GM18858 (cell line): ENCODE data around the gene STAT3.
A peak's percentile ranks its signal among the peaks of the same experiment; 100 is the strongest.

Experiments used
- ATAC-seq: cut with Tn5 transposase; IDR thresholded peaks from one replicate; pipeline ENCODE4 v1.9.1; 2021; ENCODE audit not compliant: unreplicated experiment

Gene STAT3

DNA sequence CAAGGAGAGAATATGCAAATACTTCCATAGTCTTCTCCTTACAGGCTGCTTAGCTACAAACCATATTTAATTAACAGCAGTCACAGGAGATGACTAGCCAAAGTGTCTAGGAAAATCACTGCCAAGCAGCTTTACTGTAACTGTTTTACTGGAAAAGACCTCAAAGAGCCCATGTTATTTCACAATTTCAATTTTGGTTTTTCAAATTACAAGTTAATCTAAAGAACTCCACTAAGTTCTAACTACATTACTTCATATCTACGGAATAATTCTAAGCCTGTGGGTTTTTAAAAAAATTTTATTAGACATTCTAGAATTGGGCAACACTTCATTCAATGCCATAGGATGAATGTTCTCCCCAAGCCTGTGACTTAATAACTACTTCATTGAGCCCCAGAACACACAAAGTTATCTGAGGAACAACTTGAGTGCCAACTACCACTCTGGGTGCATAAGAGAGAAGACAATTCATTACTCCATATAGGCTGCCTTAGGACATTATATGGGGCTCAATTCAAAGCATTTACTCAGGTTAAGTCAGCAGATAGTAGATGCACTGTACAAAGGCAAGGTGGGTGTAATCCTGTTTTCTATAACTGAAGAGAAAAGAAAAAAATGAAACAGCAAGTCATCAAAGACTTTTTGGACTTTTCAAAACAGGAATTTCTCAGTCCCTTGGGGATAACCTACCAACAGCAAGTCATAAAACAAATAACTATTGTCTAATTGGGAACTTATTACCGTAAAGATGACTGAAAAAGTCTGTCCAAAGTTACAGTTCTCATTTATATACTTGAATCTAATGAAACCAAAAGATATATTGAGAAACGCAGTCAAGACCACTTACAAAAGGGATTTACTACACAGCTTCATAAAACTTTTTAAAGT lies 33.0 kb downstream of the STAT3 start:
- ATAC-seq: no peak

- no peak for ATAC-seq
Measured at GRCh38 chr17:42348104-42348503, 40.1 kb downstream of the STAT3 start.

- no peak for ATAC-seq
Measured at GRCh38 chr17:42347606-42348005, 40.6 kb downstream of the STAT3 start.

DNA sequence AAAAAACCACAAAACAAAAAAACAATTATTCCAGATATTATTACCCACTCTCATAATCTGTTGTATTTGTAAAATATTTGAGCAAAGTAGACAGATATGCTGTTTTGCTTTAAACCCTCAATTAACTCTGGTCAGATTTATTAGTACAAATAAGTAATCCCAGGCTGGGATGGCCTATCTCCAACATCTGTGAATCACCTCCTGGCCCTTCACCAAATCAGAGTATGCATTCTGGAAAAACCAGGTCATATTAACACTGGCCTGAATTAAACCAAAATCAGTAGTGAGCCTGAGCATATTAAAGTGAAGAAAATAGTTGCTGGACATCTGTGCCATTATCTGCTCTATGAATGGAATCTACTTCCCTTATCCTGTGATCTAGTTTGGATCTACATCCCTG lies 41.0 kb downstream of the STAT3 start:
- no peak for ATAC-seq

DNA sequence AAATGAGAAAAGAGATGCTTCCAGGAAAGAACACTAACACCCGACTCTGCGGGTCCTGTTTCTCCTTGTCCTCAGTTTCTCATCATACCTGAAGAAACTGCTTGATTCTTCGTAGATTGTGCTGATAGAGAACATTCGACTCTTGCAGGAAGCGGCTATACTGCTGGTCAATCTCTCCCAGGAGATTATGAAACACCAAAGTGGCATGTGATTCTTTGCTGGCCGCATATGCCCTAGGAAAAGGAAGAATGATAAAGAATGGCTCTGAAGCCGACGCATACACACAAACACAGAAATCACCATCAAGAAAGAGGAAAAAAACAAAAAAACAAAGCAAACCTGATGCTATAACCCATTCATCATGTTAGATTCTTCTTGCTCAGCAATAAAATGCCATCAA lies 41.8 kb downstream of the STAT3 start:
- no peak for ATAC-seq

- no peak for ATAC-seq
Measured at GRCh38 chr17:42345396-42346073, 42.7 kb downstream of the STAT3 start.

- no peak for ATAC-seq
Measured at GRCh38 chr17:42342242-42343008, 45.8 kb downstream of the STAT3 start.

DNA sequence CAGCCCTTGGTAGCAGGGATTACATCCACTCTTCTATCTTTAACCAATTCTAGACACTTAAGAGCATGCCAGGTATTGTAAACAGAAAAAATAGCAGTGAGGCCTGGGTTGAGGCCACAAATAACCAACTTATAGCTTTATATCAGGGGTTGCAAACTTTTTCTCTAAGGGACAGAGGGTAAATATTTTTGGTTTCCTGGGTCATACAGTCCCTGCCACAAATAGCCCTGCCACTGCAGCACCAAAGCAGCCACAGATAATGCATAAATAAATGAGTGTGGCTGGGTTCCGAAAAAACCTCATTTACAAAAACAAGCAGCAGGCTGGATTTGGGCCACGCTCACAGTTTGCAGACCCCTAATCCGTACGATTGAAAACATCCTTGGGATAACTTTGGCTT lies 46.7 kb downstream of the STAT3 start:
- no peak for ATAC-seq

DNA sequence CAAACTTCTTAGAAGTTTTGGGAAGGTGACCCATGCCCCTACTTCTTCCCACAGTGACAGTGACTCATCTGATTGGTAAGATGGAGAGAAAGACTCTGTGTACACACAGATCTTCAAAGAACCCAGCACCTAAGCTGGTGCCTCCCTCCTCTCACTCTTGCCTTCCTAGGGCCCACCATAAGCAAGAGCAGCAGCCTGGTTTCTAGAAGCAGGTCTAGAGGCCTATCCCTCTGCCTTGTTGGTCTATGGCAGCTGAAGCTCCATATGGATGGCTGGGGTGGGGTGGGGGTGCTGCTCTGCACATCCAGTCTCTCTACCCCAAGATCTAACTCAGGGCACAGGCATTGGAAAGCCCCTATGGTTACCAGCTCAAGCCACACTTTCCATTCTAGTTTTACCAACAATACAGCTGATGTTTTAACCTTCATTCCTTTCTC lies 47.5 kb downstream of the STAT3 start:
- ATAC-seq: no peak

DNA sequence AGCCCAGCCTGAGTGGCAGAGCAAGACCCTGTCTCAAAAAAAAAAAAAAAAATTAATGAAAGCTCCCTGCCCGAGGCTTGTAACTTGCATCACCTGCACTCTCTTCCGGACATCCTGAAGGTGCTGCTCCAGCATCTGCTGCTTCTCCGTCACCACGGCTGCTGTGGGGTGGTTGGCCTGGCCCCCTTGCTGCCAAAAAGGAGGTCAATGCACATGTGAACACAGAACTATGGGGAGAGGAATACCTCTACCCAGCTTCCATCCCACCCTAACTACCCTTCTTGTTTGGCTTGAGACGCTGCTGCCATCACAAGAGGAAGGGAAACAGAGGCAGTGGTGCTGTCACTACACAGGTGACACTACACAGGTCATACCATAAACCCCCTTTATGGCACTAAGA lies 49.0 kb downstream of the STAT3 start:
- no peak for ATAC-seq

DNA sequence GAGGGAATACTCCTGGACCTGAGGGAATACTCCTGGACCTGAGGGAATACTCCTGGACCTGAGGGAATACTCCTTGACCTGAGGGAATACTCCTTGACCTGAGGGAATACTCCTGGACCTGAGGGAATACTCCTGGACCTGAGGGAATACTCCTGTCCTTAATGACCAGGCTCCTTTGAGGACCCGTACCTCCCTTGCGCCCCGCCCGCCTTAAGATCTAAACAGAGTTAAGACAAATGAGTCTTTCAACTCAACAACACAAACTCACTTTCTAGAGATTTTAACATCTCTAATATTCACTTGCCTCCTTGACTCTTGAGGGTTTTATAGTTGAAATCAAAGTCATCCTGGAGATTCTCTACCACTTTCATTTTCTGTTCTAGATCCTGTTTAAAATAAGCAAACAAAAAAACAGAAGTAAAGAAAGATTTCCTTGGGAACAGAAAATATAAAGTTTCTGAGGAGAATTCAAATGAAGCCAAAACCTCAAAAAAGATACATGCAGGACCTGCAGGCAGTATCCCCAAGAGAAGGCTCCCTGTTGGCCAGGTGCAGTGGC lies 49.7 kb downstream of the STAT3 start:
- no peak for ATAC-seq

DNA sequence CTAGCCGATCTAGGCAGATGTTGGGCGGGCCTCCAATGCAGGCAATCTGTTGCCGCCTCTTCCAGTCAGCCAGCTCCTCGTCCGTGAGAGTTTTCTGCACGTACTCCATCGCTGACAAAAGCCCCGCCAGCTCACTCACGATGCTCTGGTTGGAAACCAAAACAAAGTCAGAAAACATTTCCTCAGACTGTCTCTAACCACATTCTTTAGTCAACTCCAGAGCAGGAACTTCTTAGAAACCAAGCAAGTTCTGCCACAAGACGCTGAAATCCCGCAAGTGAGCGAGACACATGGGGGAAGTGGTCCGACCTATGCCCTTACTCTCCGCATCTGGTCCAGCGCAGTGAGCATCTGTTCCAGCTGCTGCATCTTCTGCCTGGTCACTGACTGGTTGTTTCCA lies 50.8 kb downstream of the STAT3 start:
- ATAC-seq: peak; percentile 43

DNA sequence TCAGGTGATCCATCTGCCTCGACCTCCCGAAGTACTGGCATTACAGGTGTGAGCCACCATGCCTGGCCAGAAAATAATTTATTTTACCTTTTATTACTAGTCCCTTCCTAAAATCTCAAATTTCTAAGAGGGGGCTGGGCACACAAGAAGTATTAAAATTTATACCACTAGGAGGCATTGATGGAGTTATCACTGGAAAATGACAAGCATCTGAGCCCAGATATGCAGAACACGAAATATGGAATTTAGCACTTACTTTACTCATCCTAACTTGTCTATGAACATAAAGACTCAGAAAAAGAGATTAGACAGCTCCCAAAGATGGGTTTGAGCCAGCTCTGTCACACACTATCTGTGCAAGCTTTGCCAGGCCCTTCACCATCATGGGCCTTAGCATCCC lies 53.6 kb downstream of the STAT3 start:
- ATAC-seq: no peak

GRCh38 chr17:42333053-42333452 lies 55.2 kb downstream of the STAT3 start:
- no peak for ATAC-seq

DNA sequence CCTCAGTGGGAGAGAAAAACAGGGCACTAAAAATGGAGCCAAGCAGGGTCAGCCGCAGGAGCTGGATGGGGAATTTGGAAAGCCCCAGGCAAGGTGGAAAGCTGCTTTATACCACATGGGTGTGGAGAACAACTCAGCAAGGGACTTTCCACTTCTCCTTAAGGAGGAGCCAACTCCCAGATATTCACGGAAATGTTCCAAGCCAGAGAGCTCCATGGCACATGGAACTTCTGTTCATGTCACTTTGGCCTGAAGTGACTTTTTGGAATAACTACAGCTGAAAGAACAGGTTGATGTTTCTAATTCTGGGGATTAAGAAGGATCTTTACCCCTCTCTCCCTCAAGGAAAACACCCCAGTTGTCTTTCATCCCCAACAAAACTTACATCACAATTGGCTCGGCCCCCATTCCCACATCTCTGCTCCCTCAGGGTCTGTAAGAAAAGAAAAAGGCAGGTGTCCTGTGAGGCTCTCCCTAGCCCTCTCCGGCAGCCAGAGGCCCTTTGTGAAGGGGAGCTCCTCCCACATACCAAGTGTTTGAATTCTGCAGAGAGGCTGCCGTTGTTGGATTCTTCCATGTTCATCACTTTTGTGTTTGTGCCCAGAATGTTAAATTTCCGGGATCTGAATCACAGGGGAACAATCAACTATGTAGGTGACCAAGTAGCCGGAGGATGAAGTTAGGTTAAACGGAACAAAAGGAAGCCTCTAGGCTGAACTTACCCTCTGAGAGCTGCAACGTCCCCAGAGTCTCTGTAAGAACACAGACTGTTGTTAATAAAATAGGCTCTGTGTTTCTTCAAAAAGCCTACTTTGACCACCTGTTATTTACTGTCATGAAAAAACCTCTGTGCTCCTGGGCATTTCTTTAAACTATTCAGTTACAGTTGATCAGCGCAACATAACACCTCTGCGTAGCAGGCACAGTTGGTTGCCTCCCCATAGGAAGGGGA lies 58.9 kb downstream of the STAT3 start:
- ATAC-seq: no peak

GRCh38 chr17:42325026-42325425 lies 63.2 kb downstream of the STAT3 start:
- no peak for ATAC-seq

DNA sequence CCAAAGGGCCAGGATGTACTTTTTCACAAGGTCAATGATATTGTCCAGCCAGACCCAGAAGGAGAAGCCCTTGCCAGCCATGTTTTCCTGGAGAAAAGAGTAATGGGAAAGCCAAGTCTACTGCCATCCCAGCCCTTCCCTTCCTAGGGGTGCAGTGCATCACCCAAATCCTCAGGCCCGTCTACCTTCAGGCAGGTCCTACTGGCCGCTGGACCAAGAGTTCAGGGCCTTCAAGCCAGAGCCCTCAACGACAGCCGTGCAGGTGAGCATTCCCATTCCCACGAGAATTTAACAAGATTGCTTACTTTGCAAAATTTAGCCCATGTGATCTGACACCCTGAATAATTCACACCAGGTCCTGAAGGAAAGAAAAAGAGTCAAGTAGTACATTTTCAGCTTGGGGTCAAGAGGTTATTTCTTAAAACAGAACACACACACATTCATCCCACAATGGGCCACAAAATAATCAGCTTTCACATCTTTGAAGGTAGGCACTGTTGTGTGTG lies 64.9 kb downstream of the STAT3 start:
- no peak for ATAC-seq

DNA sequence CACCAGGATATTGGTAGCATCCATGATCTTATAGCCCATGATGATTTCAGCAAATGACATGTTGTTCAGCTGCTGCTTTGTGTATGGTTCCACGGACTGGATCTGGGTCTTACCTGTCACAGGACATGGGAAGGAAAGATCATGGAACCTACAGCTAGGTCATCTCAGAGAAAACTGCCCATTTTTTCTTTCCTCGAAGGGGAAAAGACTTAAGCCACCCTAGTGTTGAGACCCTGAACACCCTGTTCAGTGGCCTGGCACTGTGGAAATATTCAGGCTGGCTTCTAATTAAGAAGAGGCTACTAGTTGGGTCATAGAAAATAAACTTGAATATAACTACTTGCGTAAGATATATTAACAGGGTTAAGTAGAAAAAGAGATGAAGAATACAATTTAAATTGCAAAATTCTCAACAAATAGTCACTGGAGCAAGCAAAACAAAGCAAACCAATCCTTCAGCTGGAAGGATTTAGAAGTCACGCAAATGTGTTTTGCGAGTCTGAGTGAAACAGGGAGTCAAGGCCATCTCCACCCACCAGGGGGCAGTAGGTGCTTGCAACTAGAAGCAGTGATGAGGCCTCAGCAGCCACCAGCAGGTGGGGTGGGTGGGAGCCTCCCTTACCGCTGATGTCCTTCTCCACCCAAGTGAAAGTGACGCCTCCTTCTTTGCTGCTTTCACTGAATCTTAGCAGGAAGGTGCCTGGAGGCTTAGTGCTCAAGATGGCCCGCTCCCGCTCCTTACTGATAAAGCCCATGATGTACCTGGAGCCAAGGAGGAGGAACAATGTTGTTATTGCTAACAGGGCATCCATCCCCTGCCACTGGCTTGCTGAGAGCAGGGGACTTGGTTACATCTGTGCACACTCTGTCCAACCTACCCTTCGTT lies 65.6 kb downstream of the STAT3 start:
- no peak for ATAC-seq

GRCh38 chr17:42321555-42321954 lies 66.7 kb downstream of the STAT3 start:
- no peak for ATAC-seq
